ENCODE data around the gene DAPK2.

Gene DAPK2

DNA sequence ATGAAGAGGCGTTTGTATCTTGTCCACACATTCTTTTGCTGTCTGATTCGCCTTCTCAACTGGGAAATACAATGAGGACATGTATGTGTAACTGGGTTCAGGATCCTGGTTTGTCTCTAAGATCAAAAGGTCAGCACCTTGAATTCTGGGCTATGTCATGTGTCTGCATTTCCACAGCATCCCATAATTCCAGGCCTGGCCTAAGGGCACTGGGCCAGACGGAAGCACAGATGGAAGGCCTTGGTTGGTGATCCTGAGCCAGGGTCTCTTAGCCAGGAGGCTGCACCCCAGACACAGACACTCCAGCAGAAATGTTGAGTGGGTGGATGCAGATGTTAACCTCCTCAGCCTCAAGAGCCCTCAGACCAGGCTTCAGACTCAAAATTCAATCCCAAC is 188.8 kb downstream of the DAPK2 start:
- H3K9me3 Mint-ChIP-seq, result no peaks in the 10 kb centered on the region
- H3K4me3 Mint-ChIP-seq, result no peak overlapping the region
- H3K36me3 Mint-ChIP-seq (ENCODE audit: low read depth), result no peaks in the 10 kb centered on the region
- H3K4me1 Mint-ChIP-seq, result peaks cover 18% of the 10 kb centered on the region
- peak overlapping the region in 1 of 3 experiments; percentile 34 for H3K27ac Mint-ChIP-seq
- TF ChIP-seq, protein P1, sequence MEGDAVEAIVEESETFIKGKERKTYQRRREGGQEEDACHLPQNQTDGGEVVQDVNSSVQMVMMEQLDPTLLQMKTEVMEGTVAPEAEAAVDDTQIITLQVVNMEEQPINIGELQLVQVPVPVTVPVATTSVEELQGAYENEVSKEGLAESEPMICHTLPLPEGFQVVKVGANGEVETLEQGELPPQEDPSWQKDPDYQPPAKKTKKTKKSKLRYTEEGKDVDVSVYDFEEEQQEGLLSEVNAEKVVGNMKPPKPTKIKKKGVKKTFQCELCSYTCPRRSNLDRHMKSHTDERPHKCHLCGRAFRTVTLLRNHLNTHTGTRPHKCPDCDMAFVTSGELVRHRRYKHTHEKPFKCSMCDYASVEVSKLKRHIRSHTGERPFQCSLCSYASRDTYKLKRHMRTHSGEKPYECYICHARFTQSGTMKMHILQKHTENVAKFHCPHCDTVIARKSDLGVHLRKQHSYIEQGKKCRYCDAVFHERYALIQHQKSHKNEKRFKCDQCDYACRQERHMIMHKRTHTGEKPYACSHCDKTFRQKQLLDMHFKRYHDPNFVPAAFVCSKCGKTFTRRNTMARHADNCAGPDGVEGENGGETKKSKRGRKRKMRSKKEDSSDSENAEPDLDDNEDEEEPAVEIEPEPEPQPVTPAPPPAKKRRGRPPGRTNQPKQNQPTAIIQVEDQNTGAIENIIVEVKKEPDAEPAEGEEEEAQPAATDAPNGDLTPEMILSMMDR (IDR thresholded peaks at IDR 0.05; ENCODE audit: unreplicated experiment in 3 of 3), result no peak
- peaks cover 3% of the 10 kb centered on the region for H3K27me3 Mint-ChIP-seq (ENCODE audit: low read depth)

Data from nephron (organoid).